Liver (tissue), 3 donors: ENCODE measurements around the gene DICER1.

Experiments used
- CTCF ChIP-seq: fragments of 150-350 bp; IDR thresholded peaks from 2 replicates; pipeline ENCODE4 v1.5.1; 2017; ENCODE audit warnings: improper control_type of control experiment, low read depth, low read length; ENCODE audit not compliant: missing input control
- EGR1 ChIP-seq, 2 donors: IDR thresholded peaks; 2 replicates each; pipeline ENCODE4 v1.6.1; 2016 to 2018; ENCODE audit warnings: antibody characterized with exemption in 2 of 2, low read depth in 2 of 2
- GABPA ChIP-seq, 2 donors: IDR thresholded peaks in 1 of 2; conservative IDR thresholded peaks in 1 of 2; 2 replicates each; pipeline ENCODE4 v1.6.1; 2016; ENCODE audit warnings: antibody characterized with exemption in 2 of 2, mild to moderate bottlenecking in 1 of 2, moderate library complexity in 1 of 2
- HNF4G ChIP-seq: IDR thresholded peaks from 2 replicates; pipeline ENCODE4 v1.6.1; 2016; ENCODE audit warnings: antibody characterized with exemption
- MAX ChIP-seq: IDR thresholded peaks from 2 replicates; pipeline ENCODE4 v1.6.1; 2016; ENCODE audit warnings: antibody characterized with exemption
- NR2F2 ChIP-seq: IDR thresholded peaks from 2 replicates; pipeline ENCODE4 v1.6.1; 2016; ENCODE audit warnings: antibody characterized with exemption
- RAD21 ChIP-seq, 2 donors: IDR thresholded peaks; 2 replicates each; pipeline ENCODE4 v1.6.1; 2016; ENCODE audit warnings: antibody characterized with exemption in 2 of 2, mild to moderate bottlenecking in 2 of 2
- REST ChIP-seq: IDR thresholded peaks from 2 replicates; pipeline ENCODE4 v1.6.1; 2016; ENCODE audit warnings: antibody characterized with exemption, mild to moderate bottlenecking
- RXRA ChIP-seq, 2 donors: IDR thresholded peaks; 2 replicates each; pipeline ENCODE4 v1.6.1; 2017 to 2018; ENCODE audit warnings: antibody characterized with exemption in 2 of 2, mild to moderate bottlenecking in 1 of 2
- TAF1 ChIP-seq: conservative IDR thresholded peaks from 2 replicates; pipeline ENCODE4 v1.6.1; 2016; ENCODE audit warnings: antibody characterized with exemption, mild to moderate bottlenecking
- YY1 ChIP-seq: IDR thresholded peaks from 2 replicates; pipeline ENCODE4 v1.6.1; 2016; ENCODE audit warnings: antibody characterized with exemption, mild to moderate bottlenecking
- TF ChIP-seq, protein P1 (sequence below): IDR thresholded peaks from 2 replicates; pipeline ENCODE4 v1.6.1; 2016; ENCODE audit warnings: antibody characterized with exemption
- donor health status: healthy.
- donor health status: healthy.

- no peak for TF ChIP-seq CTCF
- no peak for TF ChIP-seq RXRA (IDR thresholded peaks at IDR 0.05)
- TF ChIP-seq RAD21 (IDR thresholded peaks at IDR 0.05): peak; percentile 38 to 60
- TF ChIP-seq NR2F2: no peak
- no peak for TF ChIP-seq YY1
- TF ChIP-seq TAF1: no peak
- no peak for TF ChIP-seq MAX
- no peak for TF ChIP-seq EGR1 (IDR thresholded peaks at IDR 0.05; ENCODE audit: low read depth in 2 of 2)
- no peak for TF ChIP-seq REST
- TF ChIP-seq HNF4G: no peak
- no peak for TF ChIP-seq GABPA (IDR thresholded peaks at IDR 0.05 in 1 of 2, conservative IDR thresholded peaks at IDR 0.05 in 1 of 2)
- TF ChIP-seq, protein P1, sequence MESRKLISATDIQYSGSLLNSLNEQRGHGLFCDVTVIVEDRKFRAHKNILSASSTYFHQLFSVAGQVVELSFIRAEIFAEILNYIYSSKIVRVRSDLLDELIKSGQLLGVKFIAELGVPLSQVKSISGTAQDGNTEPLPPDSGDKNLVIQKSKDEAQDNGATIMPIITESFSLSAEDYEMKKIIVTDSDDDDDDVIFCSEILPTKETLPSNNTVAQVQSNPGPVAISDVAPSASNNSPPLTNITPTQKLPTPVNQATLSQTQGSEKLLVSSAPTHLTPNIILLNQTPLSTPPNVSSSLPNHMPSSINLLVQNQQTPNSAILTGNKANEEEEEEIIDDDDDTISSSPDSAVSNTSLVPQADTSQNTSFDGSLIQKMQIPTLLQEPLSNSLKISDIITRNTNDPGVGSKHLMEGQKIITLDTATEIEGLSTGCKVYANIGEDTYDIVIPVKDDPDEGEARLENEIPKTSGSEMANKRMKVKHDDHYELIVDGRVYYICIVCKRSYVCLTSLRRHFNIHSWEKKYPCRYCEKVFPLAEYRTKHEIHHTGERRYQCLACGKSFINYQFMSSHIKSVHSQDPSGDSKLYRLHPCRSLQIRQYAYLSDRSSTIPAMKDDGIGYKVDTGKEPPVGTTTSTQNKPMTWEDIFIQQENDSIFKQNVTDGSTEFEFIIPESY: no peak
These were observed 38.9 kb upstream of the DICER1 start for GRCh38 chr14:95196268-95196667.
